SK-N-SH (cell line): ENCODE data around the gene GALNTL6. TPM values are rescaled to one million over a fixed set of nuclear protein-coding genes. Genes with fewer than 3 reads are reported as not detected.

ENCODE experiments used
- CTCF ChIA-PET: fragments of 300-600, 350-600 bp; formaldehyde crosslinking; extraction: SDS; loops from one replicate; lab custom pipeline; 2021; lab: Yijun Ruan, JAX
- POLR2A ChIA-PET: fragments of 350-600 bp; sonication (Branson Sonifier 250); formaldehyde crosslinking; extraction: SDS; loops from one replicate; lab custom pipeline; 2020; ENCODE audit warnings: antibody characterized with exemption, inconsistent platforms; lab: Yijun Ruan, JAX
- DNase-seq: peaks from one replicate; pipeline ENCODE4 v3.0.0; 2012
- H2AFZ ChIP-seq: fragments of 200-600 bp; sonication (generic); 2 replicates; pipeline ENCODE4 v1.8.1; 2016; ENCODE audit warnings: antibody characterized with exemption, mild to moderate bottlenecking, low read depth
- H3F3A ChIP-seq: fragments of 200-600 bp; sonication (generic); replicated peaks from 2 replicates; pipeline ENCODE3; 2016; ENCODE audit warnings: antibody characterized with exemption, mild to moderate bottlenecking; ENCODE audit not compliant: insufficient read depth
- H3K27ac ChIP-seq, 2 experiments: fragments of 200-500 bp in 1 of 2; fragments of 200-600 bp in 1 of 2; sonication (Bioruptor generic) in 1 of 2; sonication (generic), shearing (Covaris generic) in 1 of 2; 2 replicates each; pipeline versions ENCODE4 v1.5.1 to v1.6.1; 2014 to 2016; ENCODE audit warnings: low read depth in 2 of 2, inconsistent platforms in 1 of 2, low read length in 1 of 2, mild to moderate bottlenecking in 1 of 2, mixed read lengths in 1 of 2
- H3K27me3 ChIP-seq: fragments of 200-600 bp; sonication (generic), shearing (Covaris generic); 2 replicates; pipeline ENCODE4 v1.6.1; 2016; ENCODE audit warnings: mixed run types; ENCODE audit not compliant: insufficient read depth
- H3K36me3 ChIP-seq, 2 experiments: fragments of 200-500 bp in 1 of 2; fragments of 200-600 bp in 1 of 2; sonication (Bioruptor generic) in 1 of 2; sonication (generic) in 1 of 2; replicated peaks in 1 of 2; 2 replicates each; pipeline versions ENCODE3 to v1.5.1; 2014 to 2016; ENCODE audit warnings: low read length in 1 of 2, mild to moderate bottlenecking in 1 of 2; ENCODE audit not compliant: insufficient read depth in 2 of 2, control insufficient read depth in 1 of 2
- H3K4me1 ChIP-seq, 2 experiments: fragments of 200-500 bp in 1 of 2; fragments of 200-600 bp in 1 of 2; sonication (Bioruptor generic) in 1 of 2; sonication (generic), shearing (Covaris generic) in 1 of 2; 2 replicates each; pipeline versions ENCODE4 v1.5.1 to v1.6.1; 2014 to 2016; ENCODE audit warnings: low read depth in 1 of 2, low read length in 1 of 2, mixed run types in 1 of 2; ENCODE audit not compliant: insufficient read depth in 2 of 2, control insufficient read depth in 1 of 2
- H3K4me2 ChIP-seq: fragments of 200-600 bp; sonication (generic), shearing (Covaris generic); 2 replicates; pipeline ENCODE4 v1.6.1; 2017; ENCODE audit warnings: mixed run types
- H3K4me3 ChIP-seq, 2 experiments: fragments of 200-500 bp in 1 of 2; fragments of 200-600 bp in 1 of 2; sonication (Bioruptor generic) in 1 of 2; sonication (generic), shearing (Covaris generic) in 1 of 2; 2 replicates each; pipeline versions ENCODE4 v1.5.1 to v1.8.1; 2014 to 2016; ENCODE audit warnings: low read depth in 2 of 2, inconsistent platforms in 1 of 2, low read length in 1 of 2, mild to moderate bottlenecking in 1 of 2, mixed read lengths in 1 of 2, moderate library complexity in 1 of 2
- H3K79me2 ChIP-seq: fragments of 200-600 bp; sonication (generic); 2 replicates; pipeline ENCODE4 v1.8.1; 2017; ENCODE audit warnings: mild to moderate bottlenecking; ENCODE audit not compliant: insufficient read depth
- H3K9ac ChIP-seq: fragments of 200-600 bp; sonication (generic); 2 replicates; pipeline ENCODE4 v1.6.1; 2017; ENCODE audit warnings: mixed run types
- H3K9me2 ChIP-seq: fragments of 200-600 bp; sonication (generic); 2 replicates; pipeline ENCODE4 v1.6.1; 2017; ENCODE audit warnings: mixed run types
- H3K9me3 ChIP-seq: fragments of 200-600 bp; sonication (generic); 2 replicates; pipeline ENCODE4 v1.6.1; 2017; ENCODE audit warnings: mixed run types, mild to moderate bottlenecking, moderate library complexity
- H4K20me1 ChIP-seq: fragments of 200-600 bp; sonication (generic); 2 replicates; pipeline ENCODE4 v1.6.1; 2017; ENCODE audit warnings: mild to moderate bottlenecking, mixed run types; ENCODE audit not compliant: insufficient read depth
- CTCF ChIP-seq: fragments of 200-600 bp; sonication (generic); IDR thresholded peaks from 2 replicates; pipeline ENCODE4 v1.6.1; 2017; ENCODE audit warnings: antibody characterized with exemption, mild to moderate bottlenecking, moderate library complexity
- ELF1 ChIP-seq: IDR thresholded peaks from 2 replicates; pipeline ENCODE4 v1.4.0; 2012
- EP300 ChIP-seq, 2 experiments: IDR thresholded peaks; 2 replicates each; pipeline versions ENCODE4 v1.4.0 to v1.6.1; 2012; ENCODE audit warnings: borderline replicate concordance in 1 of 2, low read depth in 1 of 2, low read length in 1 of 2
- EZH2phosphoT487 ChIP-seq: fragments of 200-600 bp; sonication (generic); IDR thresholded peaks from 2 replicates; pipeline ENCODE4 v1.6.1; 2017; ENCODE audit warnings: low read depth, mixed run types, mild to moderate bottlenecking, antibody characterized with exemption, moderate library complexity, borderline replicate concordance
- FOSL2 ChIP-seq: IDR thresholded peaks from 2 replicates; pipeline ENCODE4 v1.4.0; 2012; ENCODE audit warnings: low read depth, mild to moderate bottlenecking, moderate library complexity, borderline replicate concordance
- FOXJ3 ChIP-seq: sonication (generic); formaldehyde crosslinking; IDR thresholded peaks from 2 replicates; pipeline ENCODE4 v1.5.1; 2020; ENCODE audit warnings: mild to moderate bottlenecking, missing genetic modification reagents
- FOXM1 ChIP-seq: IDR thresholded peaks from 2 replicates; pipeline ENCODE4 v1.4.0; 2012; ENCODE audit warnings: low read depth, mild to moderate bottlenecking
- GABPA ChIP-seq: IDR thresholded peaks from 2 replicates; pipeline ENCODE4 v1.4.0; 2012; ENCODE audit warnings: low read depth, mild to moderate bottlenecking
- GATA2 ChIP-seq: sonication (generic); formaldehyde crosslinking; IDR thresholded peaks from 2 replicates; pipeline ENCODE4 v1.5.0; 2020; ENCODE audit warnings: mild to moderate bottlenecking, missing genetic modification reagents
- IRF3 ChIP-seq: fragments of 150-350 bp; IDR thresholded peaks from 2 replicates; pipeline ENCODE4 v1.6.1; 2016; ENCODE audit warnings: mild to moderate bottlenecking, low read depth, low read length
- MXI1 ChIP-seq: IDR thresholded peaks from 2 replicates; pipeline ENCODE4 v1.6.1; 2012; ENCODE audit warnings: mild to moderate bottlenecking, low read depth, low read length, improper control_type of control experiment
- PBX3 ChIP-seq: IDR thresholded peaks from 2 replicates; pipeline ENCODE4; 2012
- POLR2AphosphoS5 ChIP-seq: IDR thresholded peaks from 2 replicates; pipeline ENCODE4 v1.6.1; 2012; ENCODE audit warnings: low read depth, low read length
- RCOR1 ChIP-seq: fragments of 150-350 bp; IDR thresholded peaks from 2 replicates; pipeline ENCODE4 v1.6.1; 2017; ENCODE audit warnings: antibody characterized with exemption, low read length
- REST ChIP-seq: IDR thresholded peaks from 2 replicates; pipeline ENCODE4 v1.6.1; 2012; ENCODE audit warnings: mild to moderate bottlenecking, low read depth, low read length, moderate library complexity
- SIN3A ChIP-seq: IDR thresholded peaks from 2 replicates; pipeline ENCODE4 v1.6.1; 2012; ENCODE audit warnings: low read depth, mild to moderate bottlenecking, low read length, moderate library complexity, borderline replicate concordance
- TAF1 ChIP-seq: IDR thresholded peaks from 2 replicates; pipeline ENCODE4 v1.6.1; 2012; ENCODE audit warnings: low read depth, mild to moderate bottlenecking, low read length, moderate library complexity, borderline replicate concordance
- WGBS: methylation state at CpG from one replicate; pipeline ENCODE4 v1.1.6; 2017; ENCODE audit warnings: low lambda C conversion rate; 5-methylcytosine and 5-hydroxymethylcytosine counted together
- polyA plus RNA-seq, 3 experiments: library from polyadenylated mRNA; depleted of rRNA; stranded (reverse); fragments of >200 nt; gene quantifications; 2 replicates each; pipeline ENCODE4 v1.2.3, GENCODE V29; 2012

Gene GALNTL6
- polyA plus RNA-seq, 1 of the 3 experiments (the other 2 are of a cell fraction) = 0.07 TPM

- POLR2A ChIA-PET = no interaction called here
- 63% methylated on average over 1 of the region's 1 CpG for WGBS
- no peaks in the 10 kb centered on the region for H4K20me1 ChIP-seq
- no peaks in the 10 kb centered on the region for H3K9me3 ChIP-seq
- H3K27me3 ChIP-seq = no peaks in the 10 kb centered on the region
- H3K4me3 ChIP-seq = no peak overlapping the region
- H3K4me2 ChIP-seq = no peak overlapping the region
- TF ChIP-seq EZH2phosphoT487 = no peak
- no peak for TF ChIP-seq EP300 (IDR thresholded peaks at IDR 0.05; ENCODE audit: borderline replicate concordance in 1 of 2, low read depth in 1 of 2, low read length in 1 of 2)
- no peak for TF ChIP-seq PBX3
- TF ChIP-seq REST = no peak
- TF ChIP-seq FOXJ3 (CRISPR knock-in tag) = no peak
- TF ChIP-seq FOXM1 = no peak
- TF ChIP-seq SIN3A = no peak
- TF ChIP-seq GABPA = no peak
- no peak for TF ChIP-seq GATA2
- no peak for TF ChIP-seq MXI1
- no peak for TF ChIP-seq POLR2AphosphoS5
- no peak for TF ChIP-seq RCOR1
- no peak for TF ChIP-seq FOSL2
- TF ChIP-seq ELF1 = no peak
- TF ChIP-seq IRF3 = no peak
- TF ChIP-seq TAF1 = no peak
- TF ChIP-seq CTCF = no peak
- TF ChIP-seq, all 33 proteins: peak for 0
- H3K79me2 ChIP-seq = no peaks in the 10 kb centered on the region
- peaks cover 0 to 14% of the 10 kb centered on the region in 2 experiments; a peak in 2 of 4 replicates for H3K4me1 ChIP-seq
- CTCF ChIA-PET = no interaction called here
- H3K36me3 ChIP-seq = no peaks in the 10 kb centered on the region
- DNase-seq = no peak
- no peaks in the 10 kb centered on the region for H3F3A ChIP-seq
- H2AFZ ChIP-seq = no peak overlapping the region
- no peak overlapping the region for H3K27ac ChIP-seq
- no peak overlapping the region for H3K9ac ChIP-seq
- H3K9me2 ChIP-seq = no peaks in the 10 kb centered on the region
Observed at GRCh38 chr4:173044340-173044739, 1231.1 kb downstream of the GALNTL6 start.
